CD14-positive monocyte (primary cell): Measurements from ENCODE around the gene SLC4A7. TPM values are rescaled to one million over a fixed set of nuclear protein-coding genes. Genes with fewer than 3 reads are reported as not detected.
"Not testable (repeated sequence)": the region's sequence is repeated elsewhere in the genome, so short reads cannot be mapped to it uniquely, and the experiment has no call there.

Source experiments
- DNase-seq, 3 donors: peaks; one replicate each; pipeline ENCODE4 v3.0.0-alpha.2; 2011 to 2022
- H2AFZ ChIP-seq: 2 replicates; pipeline ENCODE4 v1.6.0; 2012; ENCODE audit warnings: mild to moderate bottlenecking, low read depth, low read length, inconsistent platforms; ENCODE audit not compliant: insufficient read depth, poor library complexity, severe bottlenecking
- H3K27ac ChIP-seq, 2 donors: 1 replicate in 1 of 2; 2 replicates in 1 of 2; pipeline ENCODE4 v1.5.1; 2012 to 2013; ENCODE audit warnings: low read length in 2 of 2, control low read depth in 1 of 2, inconsistent platforms in 1 of 2, low read depth in 1 of 2, mild to moderate bottlenecking in 1 of 2
- H3K27me3 ChIP-seq, 2 donors: one replicate each; pipeline versions ENCODE4 v1.6.0 to v1.6.1; 2011 to 2013; ENCODE audit warnings: low read length in 2 of 2; ENCODE audit not compliant: control insufficient read depth in 2 of 2, insufficient read depth in 2 of 2
- H3K36me3 ChIP-seq, 2 donors: replicated peaks in 1 of 2; 1 replicate in 1 of 2; 2 replicates in 1 of 2; pipeline versions ENCODE4 v1.5.1 to v1.6.1; 2012 to 2013; ENCODE audit warnings: low read length in 2 of 2, control low read depth in 1 of 2, inconsistent platforms in 1 of 2, mild to moderate bottlenecking in 1 of 2; ENCODE audit not compliant: insufficient read depth in 2 of 2, control insufficient read depth in 1 of 2
- H3K4me1 ChIP-seq, 2 donors: 1 replicate in 1 of 2; 2 replicates in 1 of 2; pipeline versions ENCODE4 v1.5.1 to v1.6.1; 2012 to 2013; ENCODE audit warnings: low read length in 2 of 2, control low read depth in 1 of 2, inconsistent platforms in 1 of 2, mild to moderate bottlenecking in 1 of 2, moderate library complexity in 1 of 2; ENCODE audit not compliant: insufficient read depth in 2 of 2, control insufficient read depth in 1 of 2
- H3K4me2 ChIP-seq: replicated peaks from 2 replicates; pipeline ENCODE3; 2012; ENCODE audit warnings: low read length, moderate library complexity, mild to moderate bottlenecking; ENCODE audit not compliant: poor library complexity, severe bottlenecking; ENCODE audit errors: extremely low read depth
- H3K4me3 ChIP-seq, 3 experiments: fragments of 200-600 bp in 1 of 3; sonication (generic) in 1 of 3; replicated peaks in 1 of 3; 1 replicate in 2 of 3; 2 replicates in 1 of 3; pipeline ENCODE4 v1.5.1; 2011 to 2013; ENCODE audit warnings: low read length in 3 of 3, mild to moderate bottlenecking in 3 of 3, control low read depth in 2 of 3, low read depth in 2 of 3, inconsistent platforms in 1 of 3, moderate library complexity in 1 of 3
- H3K79me2 ChIP-seq: 2 replicates; pipeline ENCODE4 v1.6.0; 2012; ENCODE audit warnings: mild to moderate bottlenecking, control low read depth, inconsistent platforms, low read length, moderate library complexity; ENCODE audit not compliant: insufficient read depth
- H3K9ac ChIP-seq: 2 replicates; pipeline ENCODE4 v1.6.0; 2017; ENCODE audit warnings: low read length, mild to moderate bottlenecking; ENCODE audit not compliant: insufficient read depth, poor library complexity, severe bottlenecking
- H3K9me3 ChIP-seq, 2 donors: replicated peaks in 1 of 2; 1 replicate in 1 of 2; 2 replicates in 1 of 2; pipeline versions ENCODE4 v1.5.1 to v1.6.1; 2012 to 2013; ENCODE audit warnings: low read length in 2 of 2, control low read depth in 1 of 2; ENCODE audit not compliant: control insufficient read depth in 1 of 2, insufficient read depth in 1 of 2
- H4K20me1 ChIP-seq: 2 replicates; pipeline ENCODE4 v1.6.0; 2012; ENCODE audit warnings: mild to moderate bottlenecking, low read length, control low read depth, moderate library complexity; ENCODE audit not compliant: insufficient read depth
- H3K27ac Mint-ChIP-seq, 7 donors: one replicate each; pipeline ENCODE4 v1.8.0; 2020; ENCODE audit warnings: mild to moderate bottlenecking in 7 of 7, mixed read lengths in 7 of 7, moderate library complexity in 6 of 7, inconsistent platforms in 2 of 7
- H3K27me3 Mint-ChIP-seq, 3 donors: one replicate each; pipeline ENCODE4 v1.8.0; 2021 to 2022; ENCODE audit warnings: low read depth in 3 of 3, mild to moderate bottlenecking in 3 of 3, mixed read lengths in 3 of 3, moderate library complexity in 3 of 3, inconsistent platforms in 1 of 3
- H3K36me3 Mint-ChIP-seq, 2 donors: one replicate each; pipeline ENCODE4 v1.8.0; 2020; ENCODE audit warnings: mixed read lengths in 2 of 2, inconsistent platforms in 1 of 2, mild to moderate bottlenecking in 1 of 2
- H3K4me1 Mint-ChIP-seq: one replicate; pipeline ENCODE4 v1.8.0; 2020; ENCODE audit warnings: mild to moderate bottlenecking, mixed read lengths
- H3K4me3 Mint-ChIP-seq, 2 donors: one replicate each; pipeline ENCODE4 v1.8.0; 2020; ENCODE audit warnings: mild to moderate bottlenecking in 2 of 2, mixed read lengths in 2 of 2, moderate library complexity in 1 of 2
- H3K9me3 Mint-ChIP-seq, 7 donors: one replicate each; pipeline ENCODE4 v1.8.0; 2020 to 2022; ENCODE audit warnings: mixed read lengths in 7 of 7, mild to moderate bottlenecking in 6 of 7, moderate library complexity in 6 of 7, inconsistent platforms in 2 of 7
- WGBS: methylation state at CpG from one replicate; pipeline ENCODE4 v1.1.5; 2013; ENCODE audit warnings: missing lambda C conversion rate; ENCODE audit not compliant: insufficient coverage; 5-methylcytosine and 5-hydroxymethylcytosine counted together
- intact Hi-C, 2 donors: fragments of 100-400 bp; cut with micrococcal nuclease; formaldehyde crosslinking; loops; one replicate each; pipeline versions ENCODE4 v1.15.0 to v1.15.1; 2023
- polyA plus RNA-seq, 3 donors: library from polyadenylated mRNA; depleted of rRNA in 1 of 3; unstranded in 2 of 3; stranded (reverse) in 1 of 3; fragments of 300-500 nt in 2 of 3; fragments of >200 nt in 1 of 3; fragmentation: Illumina TruSeq in 2 of 3; gene quantifications; 1 replicate in 2 of 3; 2 replicates in 1 of 3; pipeline ENCODE4 v1.2.3, GENCODE V29; 2012 to 2021
- TF ChIP-seq, protein P1 (sequence below): fragments of 200-600 bp; IDR thresholded peaks from one replicate; pipeline ENCODE4 v1.8.0; 2022; ENCODE audit warnings: antibody characterized with exemption, mild to moderate bottlenecking

SLC4A7 gene
- polyA plus RNA-seq, 3 donors = 5.4 to 7.6 (median 5.5) TPM

DNA sequence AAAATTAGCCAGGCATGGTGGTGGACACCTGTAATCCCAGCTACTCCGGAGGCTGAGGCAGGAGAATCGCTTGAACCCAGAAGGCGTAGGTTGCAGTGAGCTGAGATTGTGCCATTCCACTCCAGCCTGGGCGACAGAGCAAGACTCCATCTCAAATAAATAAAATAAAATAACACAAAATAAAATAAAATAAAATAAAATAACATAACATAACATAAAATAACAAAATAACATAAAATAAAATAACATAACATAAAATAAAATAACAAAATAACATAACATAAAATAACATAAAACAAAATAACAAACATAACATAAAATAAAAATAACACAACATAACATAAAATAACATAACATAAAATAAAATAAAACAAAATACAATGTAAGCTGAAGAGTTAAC, 45.8 kb downstream of the SLC4A7 start:
- H3K36me3 ChIP-seq = peaks cover 39 to 78% of the 10 kb centered on the region in 2 donors

DNA sequence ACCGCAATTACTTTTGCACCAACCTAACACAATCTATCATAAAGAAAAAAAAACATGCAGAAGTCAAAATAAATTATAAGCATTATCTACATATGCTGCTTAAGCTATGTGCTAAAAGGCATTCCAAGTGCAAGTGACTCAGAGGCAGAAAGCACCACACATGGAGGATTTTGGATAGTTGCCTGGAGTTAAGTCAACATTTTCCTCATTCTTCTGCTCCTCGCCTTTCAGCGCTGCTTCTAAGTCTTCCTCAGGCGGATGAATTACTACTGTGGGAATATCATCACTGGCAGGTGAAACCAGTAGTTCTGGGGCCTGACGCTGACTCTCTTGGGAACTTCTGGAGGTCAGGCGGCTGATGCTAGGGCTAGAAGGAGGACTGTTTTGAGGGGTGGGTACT, 53.1 kb downstream of the SLC4A7 start:
- Histone ChIP-seq H3K36me3 (peaks cover 50 to 69% of the 10 kb centered on the region in 2 donors), H3K27ac (no peak overlapping the region), H3K9ac (no peak overlapping the region), H3K27me3 (no peaks in the 10 kb centered on the region), H3K4me1 (no peaks in the 10 kb centered on the region), H3K4me2 (no peak overlapping the region), H3K9me3 (no peaks in the 10 kb centered on the region), H4K20me1 (no peaks in the 10 kb centered on the region), H3K4me3 (no peak overlapping the region), H3K79me2 (no peaks in the 10 kb centered on the region), H2AFZ (no peak overlapping the region)
- TF ChIP-seq, protein P1, sequence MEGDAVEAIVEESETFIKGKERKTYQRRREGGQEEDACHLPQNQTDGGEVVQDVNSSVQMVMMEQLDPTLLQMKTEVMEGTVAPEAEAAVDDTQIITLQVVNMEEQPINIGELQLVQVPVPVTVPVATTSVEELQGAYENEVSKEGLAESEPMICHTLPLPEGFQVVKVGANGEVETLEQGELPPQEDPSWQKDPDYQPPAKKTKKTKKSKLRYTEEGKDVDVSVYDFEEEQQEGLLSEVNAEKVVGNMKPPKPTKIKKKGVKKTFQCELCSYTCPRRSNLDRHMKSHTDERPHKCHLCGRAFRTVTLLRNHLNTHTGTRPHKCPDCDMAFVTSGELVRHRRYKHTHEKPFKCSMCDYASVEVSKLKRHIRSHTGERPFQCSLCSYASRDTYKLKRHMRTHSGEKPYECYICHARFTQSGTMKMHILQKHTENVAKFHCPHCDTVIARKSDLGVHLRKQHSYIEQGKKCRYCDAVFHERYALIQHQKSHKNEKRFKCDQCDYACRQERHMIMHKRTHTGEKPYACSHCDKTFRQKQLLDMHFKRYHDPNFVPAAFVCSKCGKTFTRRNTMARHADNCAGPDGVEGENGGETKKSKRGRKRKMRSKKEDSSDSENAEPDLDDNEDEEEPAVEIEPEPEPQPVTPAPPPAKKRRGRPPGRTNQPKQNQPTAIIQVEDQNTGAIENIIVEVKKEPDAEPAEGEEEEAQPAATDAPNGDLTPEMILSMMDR = no peak
- peak overlapping the region in 3 of 7 donors; percentile 48 to 58 (median 49) for H3K27ac Mint-ChIP-seq
- intact Hi-C loops = no loop called here
- H3K9me3 Mint-ChIP-seq = no peaks in the 10 kb centered on the region
- peaks cover 0 to 3% (median 0%) of the 10 kb centered on the region in 3 donors for H3K27me3 Mint-ChIP-seq
- WGBS = 98% methylated on average over 5 of the region's 6 CpGs
- H3K4me1 Mint-ChIP-seq = no peaks in the 10 kb centered on the region
- peaks cover 53 to 63% of the 10 kb centered on the region in 2 donors for H3K36me3 Mint-ChIP-seq
- no peak for DNase-seq
- no peak overlapping the region for H3K4me3 Mint-ChIP-seq

More for the DNA sequence above, 45.8 kb downstream of the SLC4A7 start:
- H3K27me3 Mint-ChIP-seq, H3K27ac Mint-ChIP-seq, H3K79me2 ChIP-seq, H3K9ac ChIP-seq, H3K4me1 ChIP-seq, intact Hi-C loops, H4K20me1 ChIP-seq, H3K4me1 Mint-ChIP-seq, H3K4me2 ChIP-seq, H3K4me3 Mint-ChIP-seq, H2AFZ ChIP-seq, H3K4me3 ChIP-seq, DNase-seq, H3K27me3 ChIP-seq, H3K27ac ChIP-seq: not testable (repeated sequence)
- peaks cover 10 to 18% of the 10 kb centered on the region in 2 donors for H3K9me3 ChIP-seq
- H3K9me3 Mint-ChIP-seq = peaks cover 15 to 23% (median 19%) of the 10 kb centered on the region in 7 donors
- H3K36me3 Mint-ChIP-seq = peaks cover 58 to 77% of the 10 kb centered on the region in 2 donors
- no CpG with 5 or more reads among the region's 4 CpGs for WGBS
